Heart left ventricle (tissue), 16 donors: Measurements from ENCODE around the gene BICC1. TPM values are rescaled to one million over a fixed set of nuclear protein-coding genes. Genes with fewer than 3 reads are reported as not detected.
A peak's percentile ranks its signal among the peaks of the same experiment; 100 is the strongest.

ENCODE experiments used
- ATAC-seq, 4 donors: fragments of 200-7000 bp; cut with Tn5 transposase; one replicate each; pipeline ENCODE4 v1.9.1; 2020 to 2022; ENCODE audit warnings: moderate library complexity in 4 of 4, mild to moderate bottlenecking in 3 of 4, moderate number of reproducible peaks in 1 of 4
- DNase-seq, 5 donors: peaks; one replicate each; pipeline ENCODE4 v3.0.0-alpha.2; 2020
- H3K27ac ChIP-seq, 12 donors: fragments of 200-600 bp; sonication (generic) in 4 of 12; one replicate each; pipeline versions ENCODE4 v1.5.0 to v1.8.0; 2016 to 2022; ENCODE audit warnings: mild to moderate bottlenecking in 2 of 12
- H3K27me3 ChIP-seq, 9 donors: fragments of 200-600 bp; sonication (generic) in 2 of 9; one replicate each; pipeline versions ENCODE4 v1.5.1 to v1.8.0; 2016 to 2022; ENCODE audit warnings: mild to moderate bottlenecking in 3 of 9
- H3K36me3 ChIP-seq, 9 donors: fragments of 200-600 bp; sonication (generic) in 2 of 9; one replicate each; pipeline versions ENCODE4 v1.5.0 to v1.8.0; 2018 to 2022; ENCODE audit warnings: mild to moderate bottlenecking in 2 of 9
- H3K4me1 ChIP-seq, 12 donors: fragments of 200-600 bp; sonication (generic) in 4 of 12; one replicate each; pipeline versions ENCODE4 v1.5.0 to v1.8.0; 2016 to 2022; ENCODE audit warnings: mild to moderate bottlenecking in 3 of 12
- H3K4me3 ChIP-seq, 12 donors: fragments of 200-600 bp; sonication (generic) in 4 of 12; one replicate each; pipeline versions ENCODE4 v1.5.0 to v1.8.0; 2017 to 2022; ENCODE audit warnings: mild to moderate bottlenecking in 9 of 12, moderate library complexity in 4 of 12
- H3K9me3 ChIP-seq, 12 donors: fragments of 200-600 bp; sonication (generic) in 4 of 12; one replicate each; pipeline versions ENCODE4 v1.5.0 to v1.8.0; 2016 to 2022; ENCODE audit warnings: mild to moderate bottlenecking in 1 of 12
- CTCF ChIP-seq, 12 donors: fragments of 200-600 bp; sonication (generic) in 4 of 12; IDR thresholded peaks; one replicate each; pipeline versions ENCODE4 v1.5.0 to v1.8.0; 2018 to 2022; ENCODE audit warnings: antibody characterized with exemption in 12 of 12, mild to moderate bottlenecking in 5 of 12
- POLR2A ChIP-seq, 2 donors: fragments of 450-650 bp; IDR thresholded peaks; one replicate each; pipeline ENCODE4 v1.6.1; 2017; ENCODE audit warnings: antibody characterized with exemption in 2 of 2, mild to moderate bottlenecking in 2 of 2, moderate library complexity in 2 of 2
- WGBS, 4 donors: extraction: QIAGEN DNeasy Blood & Tissue Kit in 2 of 4; methylation state at CpG; one replicate each; pipeline versions ENCODE4 v1.1.5 to v1.1.7; 2013 to 2018; 5-methylcytosine and 5-hydroxymethylcytosine counted together
- intact Hi-C, 10 donors: fragments of 100-400 bp; cut with DNase I; formaldehyde crosslinking; loops; one replicate each; pipeline versions ENCODE4 v1.11.1 to v1.14.2; 2022
- polyA plus RNA-seq, 2 donors: library from polyadenylated mRNA; stranded (reverse); fragments of 200-250 nt; gene quantifications; one replicate each; pipeline ENCODE4 v1.2.3, GENCODE V29; 2013
- total RNA-seq, 9 donors: library from RNA; depleted of rRNA in 2 of 9; stranded (reverse); fragments of >200 nt in 2 of 9; fragmentation: NEBNext Ultra II Directional in 3 of 9; extraction: Animal tissue kit (Norgen Biotek cat#: 25700) in 3 of 9; gene quantifications; one replicate each; pipeline versions ENCODE4 v1.1.0 to v1.2.4, GENCODE V29; 2016 to 2023
- donor health status: ischemic (EF 13 %, LVEDD 7.1; RV severe dilation, severe dysfunction).
- donor health status: healthy with polysubstance abuse.
- donor health status: DM: no; HTN: yes; CAD: no.
- donor health status: DM: no; HTN: no; CAD: no.
- donor health status: ischemic (EF 25% LVEDD 6.9; RV normal size, moderate dysfunction).
- donor health status: ischemic (EF 25% LVEDD 5.7; RV mildly dilated, moderate dysfunction).
- donor health status: healthy.
- donor health status: DM: yes; HTN: yes; CAD: no.
- donor health status: ischemic (EF 35%, LVEDD 5.7; RV mildly dilated, moderate dysfunction).
- donor health status: nonischemic (EF 11% LVEDD 7.7; RV severe dilation, severe dysfunction).
- donor health status: DM: yes; HTN: yes; CAD: no.
- donor health status: PGD.
- donor health status: ischemic (EF 29% LVEDD 5.4; RV normal size, mild dysfunction).
- donor health status: nonischemic (EF 23%, LVEDD 6.1; RV moderate dilation, normal function).

BICC1 gene
- total and polyA plus RNA-seq, 11 donors = 1.6 to 18.7 (median 4.8) TPM

- H3K4me3 ChIP-seq = no peak overlapping the region
- intact Hi-C loops = no loop called here
- H3K36me3 ChIP-seq = no peaks in the 10 kb centered on the region
- DNase-seq = no peak
- no peak for ATAC-seq
- H3K4me1 ChIP-seq = peaks cover 0 to 9% (median 0%) of the 10 kb centered on the region in 12 donors
- TF ChIP-seq CTCF (IDR thresholded peaks at IDR 0.05) (no peak), POLR2A (IDR thresholded peaks at IDR 0.05) (no peak)
- no peaks in the 10 kb centered on the region for H3K27me3 ChIP-seq
- H3K9me3 ChIP-seq = peaks cover 0 to 22% (median 0%) of the 10 kb centered on the region in 12 donors
- H3K27ac ChIP-seq = no peak overlapping the region
These were observed 215.0 kb downstream of the BICC1 start for GRCh38 chr10:58727633-58728032.

- TF ChIP-seq POLR2A (IDR thresholded peaks at IDR 0.05) (no peak), CTCF (IDR thresholded peaks at IDR 0.05) (no peak)
- Histone ChIP-seq H3K36me3 (no peaks in the 10 kb centered on the region), H3K9me3 (peaks cover 0 to 22% (median 0%) of the 10 kb centered on the region in 12 donors), H3K4me1 (peaks cover 0 to 22% (median 0%) of the 10 kb centered on the region in 12 donors), H3K27ac (no peak overlapping the region), H3K4me3 (no peak overlapping the region), H3K27me3 (no peaks in the 10 kb centered on the region)
- WGBS, 4 donors = 93 to 94% (median 93%) methylated on average over 3 of the region's 3 CpGs
- DNase-seq = no peak
- intact Hi-C loops = no loop called here
- no peak for ATAC-seq
These were observed 218.6 kb downstream of the BICC1 start for GRCh38 chr10:58731276-58731675.

GRCh38 chr10:58733436-58733835 is 220.8 kb downstream of the BICC1 start:
- Histone ChIP-seq H3K27me3 (no peaks in the 10 kb centered on the region), H3K27ac (no peak overlapping the region), H3K4me1 (peaks cover 0 to 22% (median 0%) of the 10 kb centered on the region in 12 donors), H3K9me3 (peaks cover 0 to 27% (median 0%) of the 10 kb centered on the region in 12 donors), H3K36me3 (no peaks in the 10 kb centered on the region), H3K4me3 (no peak overlapping the region)
- 90 to 96% (median 95%) methylated on average over 1 of the region's 1 CpG for WGBS, 4 donors
- intact Hi-C loops = no loop called here
- no peak for TF ChIP-seq POLR2A (IDR thresholded peaks at IDR 0.05)
- no peak for TF ChIP-seq CTCF (IDR thresholded peaks at IDR 0.05)
- no peak for ATAC-seq
- no peak for DNase-seq

GRCh38 chr10:58734116-58734515 is 221.4 kb downstream of the BICC1 start:
- no peaks in the 10 kb centered on the region for H3K27me3 ChIP-seq
- no peak overlapping the region for H3K4me3 ChIP-seq
- intact Hi-C loops = no loop called here
- peaks cover 0 to 20% (median 0%) of the 10 kb centered on the region in 12 donors for H3K9me3 ChIP-seq
- ATAC-seq = no peak
- TF ChIP-seq CTCF (IDR thresholded peaks at IDR 0.05) (no peak), POLR2A (IDR thresholded peaks at IDR 0.05) (no peak)
- peaks cover 0 to 22% (median 0%) of the 10 kb centered on the region in 12 donors for H3K4me1 ChIP-seq
- H3K27ac ChIP-seq = peak overlapping the region in 1 of 12 donors; percentile 19
- WGBS, 4 donors = 70 to 77% (median 74%) methylated on average over 5 of the region's 5 CpGs
- H3K36me3 ChIP-seq = no peaks in the 10 kb centered on the region
- no peak for DNase-seq
